ENCODE measurements around the gene CYBB.

The CYBB gene

GRCh38 chrX:37840931-37841330 is 61.1 kb downstream of the CYBB start:
- DNase-seq (ENCODE audit: low read depth in 2 of 2): no peak

GRCh38 chrX:37844622-37845021 is 64.8 kb downstream of the CYBB start:
- no peak for DNase-seq (ENCODE audit: low read depth in 2 of 2)

GRCh38 chrX:37846141-37846540 is 66.3 kb downstream of the CYBB start:
- DNase-seq (ENCODE audit: low read depth in 2 of 2): no peak

GRCh38 chrX:37846558-37846933 is 66.7 kb downstream of the CYBB start:
- no peak for DNase-seq (ENCODE audit: low read depth in 2 of 2)

- peak; percentile 55 to 59 for DNase-seq (ENCODE audit: low read depth in 2 of 2)
These were observed 67.3 kb downstream of the CYBB start, which contains the start of gene DYNLT3 for GRCh38 chrX:37846934-37847732. Gene DYNLT3 (minus strand): TSS chrX:37847571. CDS start chrX:37847510, 61 bp downstream.

GRCh38 chrX:37847733-37848197 is 67.9 kb downstream of the CYBB start:
- DNase-seq (ENCODE audit: low read depth in 2 of 2): no peak

GRCh38 chrX:37854148-37854547 is 74.3 kb downstream of the CYBB start:
- DNase-seq (ENCODE audit: low read depth in 2 of 2): no peak

- DNase-seq (ENCODE audit: low read depth in 2 of 2): no peak
These were observed 74.9 kb downstream of the CYBB start for GRCh38 chrX:37854748-37855147.

GRCh38 chrX:37860721-37861120 is 80.9 kb downstream of the CYBB start:
- DNase-seq (ENCODE audit: low read depth in 2 of 2): no peak

- no peak for DNase-seq (ENCODE audit: low read depth in 2 of 2)
These were observed 83.0 kb downstream of the CYBB start for GRCh38 chrX:37862851-37863250.
